ENCODE data around the gene GATAD2A.

DNA sequence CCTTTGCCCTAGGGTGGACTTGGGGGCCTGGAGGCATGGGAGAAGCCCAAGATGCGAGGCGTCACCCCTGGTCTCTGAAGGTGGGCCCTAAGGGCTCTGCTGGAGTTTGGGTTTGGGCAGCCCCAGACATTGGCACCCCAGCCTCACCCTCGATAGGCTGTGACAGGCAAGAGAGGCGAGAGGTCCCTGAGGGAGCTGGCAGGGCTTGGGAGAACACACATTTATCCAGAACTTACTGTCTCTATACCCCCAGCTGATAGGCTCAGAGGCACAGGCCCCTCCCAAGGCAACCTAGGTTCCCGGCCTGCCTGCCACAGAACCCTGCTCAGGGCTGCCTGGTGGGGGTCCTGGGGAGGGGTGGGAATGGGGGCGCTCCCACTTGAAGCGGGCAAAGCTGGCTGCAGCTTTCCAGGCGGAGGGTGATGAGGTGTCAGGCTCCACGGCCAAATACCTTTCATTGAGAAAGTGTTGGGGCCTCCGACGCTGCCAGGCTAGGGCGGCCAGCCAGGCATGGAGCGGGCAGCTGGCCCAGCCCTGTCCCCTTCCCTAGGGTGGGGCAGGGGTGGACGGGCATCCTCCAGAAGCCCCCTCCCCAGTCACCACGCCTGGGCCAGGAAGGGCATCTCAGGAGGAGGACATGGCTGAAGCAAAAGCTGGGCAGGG, 142.3 kb downstream of the GATAD2A start:
- TF ChIP-seq GTF2F1 (IDR thresholded peaks at IDR 0.05; ENCODE audit: low read depth, low read length): no peak
- TF ChIP-seq JUND (IDR thresholded peaks at IDR 0.05; ENCODE audit: borderline replicate concordance, low read depth, low read length): no peak
- TF ChIP-seq JUND (tag; IDR thresholded peaks at IDR 0.05; ENCODE audit: borderline replicate concordance, low read depth, low read length): no peak
- TF ChIP-seq, protein P1, sequence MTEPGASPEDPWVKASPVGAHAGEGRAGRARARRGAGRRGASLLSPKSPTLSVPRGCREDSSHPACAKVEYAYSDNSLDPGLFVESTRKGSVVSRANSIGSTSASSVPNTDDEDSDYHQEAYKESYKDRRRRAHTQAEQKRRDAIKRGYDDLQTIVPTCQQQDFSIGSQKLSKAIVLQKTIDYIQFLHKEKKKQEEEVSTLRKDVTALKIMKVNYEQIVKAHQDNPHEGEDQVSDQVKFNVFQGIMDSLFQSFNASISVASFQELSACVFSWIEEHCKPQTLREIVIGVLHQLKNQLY (CRISPR knock-in tag; conservative IDR thresholded peaks at IDR 0.05): no peak
- no peak for TF ChIP-seq POLR2AphosphoS5 (IDR thresholded peaks at IDR 0.05; ENCODE audit: control insufficient read depth, insufficient read depth, low read depth, low read length)
- TF ChIP-seq PCBP2 (IDR thresholded peaks at IDR 0.05; ENCODE audit: low read depth, low read length, poor library complexity, severe bottlenecking): no peak
- TF ChIP-seq, protein P2, sequence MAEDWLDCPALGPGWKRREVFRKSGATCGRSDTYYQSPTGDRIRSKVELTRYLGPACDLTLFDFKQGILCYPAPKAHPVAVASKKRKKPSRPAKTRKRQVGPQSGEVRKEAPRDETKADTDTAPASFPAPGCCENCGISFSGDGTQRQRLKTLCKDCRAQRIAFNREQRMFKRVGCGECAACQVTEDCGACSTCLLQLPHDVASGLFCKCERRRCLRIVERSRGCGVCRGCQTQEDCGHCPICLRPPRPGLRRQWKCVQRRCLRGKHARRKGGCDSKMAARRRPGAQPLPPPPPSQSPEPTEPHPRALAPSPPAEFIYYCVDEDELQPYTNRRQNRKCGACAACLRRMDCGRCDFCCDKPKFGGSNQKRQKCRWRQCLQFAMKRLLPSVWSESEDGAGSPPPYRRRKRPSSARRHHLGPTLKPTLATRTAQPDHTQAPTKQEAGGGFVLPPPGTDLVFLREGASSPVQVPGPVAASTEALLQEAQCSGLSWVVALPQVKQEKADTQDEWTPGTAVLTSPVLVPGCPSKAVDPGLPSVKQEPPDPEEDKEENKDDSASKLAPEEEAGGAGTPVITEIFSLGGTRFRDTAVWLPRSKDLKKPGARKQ (CRISPR knock-in tag; IDR thresholded peaks at IDR 0.05): no peak
- TF ChIP-seq, protein P3, sequence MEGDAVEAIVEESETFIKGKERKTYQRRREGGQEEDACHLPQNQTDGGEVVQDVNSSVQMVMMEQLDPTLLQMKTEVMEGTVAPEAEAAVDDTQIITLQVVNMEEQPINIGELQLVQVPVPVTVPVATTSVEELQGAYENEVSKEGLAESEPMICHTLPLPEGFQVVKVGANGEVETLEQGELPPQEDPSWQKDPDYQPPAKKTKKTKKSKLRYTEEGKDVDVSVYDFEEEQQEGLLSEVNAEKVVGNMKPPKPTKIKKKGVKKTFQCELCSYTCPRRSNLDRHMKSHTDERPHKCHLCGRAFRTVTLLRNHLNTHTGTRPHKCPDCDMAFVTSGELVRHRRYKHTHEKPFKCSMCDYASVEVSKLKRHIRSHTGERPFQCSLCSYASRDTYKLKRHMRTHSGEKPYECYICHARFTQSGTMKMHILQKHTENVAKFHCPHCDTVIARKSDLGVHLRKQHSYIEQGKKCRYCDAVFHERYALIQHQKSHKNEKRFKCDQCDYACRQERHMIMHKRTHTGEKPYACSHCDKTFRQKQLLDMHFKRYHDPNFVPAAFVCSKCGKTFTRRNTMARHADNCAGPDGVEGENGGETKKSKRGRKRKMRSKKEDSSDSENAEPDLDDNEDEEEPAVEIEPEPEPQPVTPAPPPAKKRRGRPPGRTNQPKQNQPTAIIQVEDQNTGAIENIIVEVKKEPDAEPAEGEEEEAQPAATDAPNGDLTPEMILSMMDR (IDR thresholded peaks at IDR 0.05 in 2 of 3, conservative IDR thresholded peaks at IDR 0.05 in 1 of 3; ENCODE audit: insufficient read depth in 2 of 3, low read depth in 1 of 3, low read length in 3 of 3): no peak
- no peak for TF ChIP-seq EP300 (IDR thresholded peaks at IDR 0.05; ENCODE audit: low read length)
- no peak for TF ChIP-seq CHD2 (IDR thresholded peaks at IDR 0.05; ENCODE audit: low read depth, low read length)
